Right atrium auricular region (tissue), 2 donors: ENCODE data around the gene DMPK. TPM values are rescaled to one million over a fixed set of nuclear protein-coding genes. Genes with fewer than 3 reads are reported as not detected.

Experiments
- DNase-seq: peaks from one replicate; pipeline ENCODE4 v3.0.0-alpha.2; 2019; ENCODE audit warnings: low spot score
- H3K27ac ChIP-seq, 2 donors: fragments of 200-600 bp; sonication (generic); 1 replicate in 1 of 2; 2 replicates in 1 of 2; pipeline ENCODE4 v1.5.1; 2016 to 2019
- H3K27me3 ChIP-seq, 2 donors: fragments of 200-600 bp; sonication (generic); one replicate each; pipeline versions ENCODE4 v1.5.1 to v1.6.0; 2017 to 2019
- H3K36me3 ChIP-seq: fragments of 200-600 bp; sonication (generic); one replicate; pipeline ENCODE4 v1.5.1; 2016
- H3K4me1 ChIP-seq, 2 donors: fragments of 200-600 bp; sonication (generic); one replicate each; pipeline versions ENCODE4 v1.5.1 to v1.6.0; 2017 to 2019
- H3K4me3 ChIP-seq, 2 donors: fragments of 200-600 bp; sonication (generic); 1 replicate in 1 of 2; 2 replicates in 1 of 2; pipeline ENCODE4 v1.5.1; 2017 to 2019; ENCODE audit warnings: mild to moderate bottlenecking in 1 of 2, moderate library complexity in 1 of 2
- H3K9me3 ChIP-seq, 2 donors: fragments of 200-600 bp; sonication (generic); one replicate each; pipeline ENCODE4 v1.5.1; 2019
- CTCF ChIP-seq, 2 donors: fragments of 200-600 bp; sonication (generic); IDR thresholded peaks; one replicate each; pipeline ENCODE4 v1.5.1; 2019; ENCODE audit warnings: antibody characterized with exemption in 2 of 2
- total RNA-seq, 2 donors: library from RNA; depleted of rRNA; stranded (reverse); fragments of >200 nt; gene quantifications; one replicate each; pipeline ENCODE4 v1.1.0, GENCODE V29; 2016

DMPK gene
- total RNA-seq, 2 donors from 2014 or later: 107 to 214 TPM

DNA sequence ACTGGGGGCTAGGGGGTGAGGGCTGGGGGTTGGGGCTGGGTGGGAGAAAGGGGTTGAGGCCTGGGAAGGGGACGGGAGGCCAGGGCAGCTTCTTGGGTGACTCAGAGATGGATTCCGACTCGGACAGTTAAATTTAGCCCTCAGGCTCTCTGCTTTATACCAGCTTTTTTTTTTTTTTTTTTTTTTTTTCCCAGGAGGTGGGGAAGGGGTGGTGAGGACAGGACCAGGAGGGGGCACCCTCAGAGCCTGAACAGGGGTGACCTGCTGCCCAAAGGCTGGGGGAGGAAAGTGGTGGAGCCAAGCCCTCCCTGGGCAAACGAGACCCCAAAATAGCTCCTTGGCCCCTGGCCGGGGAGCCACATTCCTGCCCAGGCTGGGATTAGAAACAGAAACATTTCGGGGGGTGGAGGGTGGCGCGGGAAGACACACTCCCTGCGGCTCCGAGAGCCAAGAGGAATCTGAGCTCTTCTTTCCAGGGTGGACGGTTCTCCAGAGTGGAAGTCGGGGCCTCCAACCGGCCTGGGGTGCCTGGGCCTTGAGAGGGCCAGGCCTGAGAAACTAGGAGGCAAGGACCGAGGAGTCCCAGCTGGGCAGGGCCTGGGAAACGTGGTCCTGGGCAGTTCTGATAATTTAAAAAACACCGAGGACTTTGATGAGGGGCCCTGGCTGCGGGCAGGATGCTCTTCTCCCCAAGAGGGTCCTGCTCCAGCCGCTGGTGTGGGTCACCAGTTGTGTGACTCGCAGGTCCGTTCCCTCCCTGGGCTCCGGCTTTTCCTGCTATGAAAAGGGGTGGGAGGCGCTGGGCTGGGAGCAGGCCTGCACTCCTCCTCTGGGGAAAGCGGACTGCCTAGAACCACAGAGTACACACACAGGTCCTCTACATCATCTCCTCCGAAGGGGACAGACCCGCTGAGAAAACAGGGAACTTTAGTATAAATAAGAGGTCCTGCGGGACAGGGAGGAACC lies 813 bp upstream of the DMPK start:
- no peak for TF ChIP-seq CTCF (IDR thresholded peaks at IDR 0.05)
- H3K4me3 ChIP-seq: peak overlapping the region; percentile 62 to 71
- H3K36me3 ChIP-seq: peaks cover 37% of the 10 kb centered on the region
- peak overlapping the region; percentile 93 to 95 for H3K27ac ChIP-seq
- DNase-seq: peak; percentile 80
- H3K27me3 ChIP-seq: no peaks in the 10 kb centered on the region
- peaks cover 0 to 86% of the 10 kb centered on the region in 2 donors for H3K4me1 ChIP-seq
- H3K9me3 ChIP-seq: no peaks in the 10 kb centered on the region

GRCh38 chr19:45781214-45782161 lies 802 bp downstream of the DMPK start:
- H3K27ac ChIP-seq: peak overlapping the region; percentile 93 to 95
- H3K4me1 ChIP-seq: peaks cover 0 to 80% of the 10 kb centered on the region in 2 donors
- H3K36me3 ChIP-seq: peaks cover 43% of the 10 kb centered on the region
- peak overlapping the region; percentile 62 to 71 for H3K4me3 ChIP-seq
- no peak for DNase-seq
- H3K9me3 ChIP-seq: no peaks in the 10 kb centered on the region
- no peaks in the 10 kb centered on the region for H3K27me3 ChIP-seq
- no peak for TF ChIP-seq CTCF (IDR thresholded peaks at IDR 0.05)

GRCh38 chr19:45780448-45781213 lies 1.7 kb downstream of the DMPK start:
- H3K36me3 ChIP-seq: peaks cover 38% of the 10 kb centered on the region
- H3K9me3 ChIP-seq: no peaks in the 10 kb centered on the region
- H3K27me3 ChIP-seq: no peaks in the 10 kb centered on the region
- H3K4me1 ChIP-seq: peaks cover 0 to 72% of the 10 kb centered on the region in 2 donors
- DNase-seq: no peak
- no peak for TF ChIP-seq CTCF (IDR thresholded peaks at IDR 0.05)
- peak overlapping the region; percentile 93 to 95 for H3K27ac ChIP-seq
- H3K4me3 ChIP-seq: peak overlapping the region; percentile 62 to 71

- Histone ChIP-seq H3K36me3 (peaks cover 33% of the 10 kb centered on the region), H3K9me3 (no peaks in the 10 kb centered on the region), H3K4me3 (peak overlapping the region; percentile 62 to 71), H3K27me3 (no peaks in the 10 kb centered on the region), H3K27ac (peak overlapping the region; percentile 93 to 95), H3K4me1 (peaks cover 0 to 66% of the 10 kb centered on the region in 2 donors)
- TF ChIP-seq CTCF (IDR thresholded peaks at IDR 0.05): no peak
- DNase-seq: no peak
These were observed 2.2 kb downstream of the DMPK start for GRCh38 chr19:45780146-45780447.
